ENCODE measurements around the gene EIF2B4.
A peak's percentile ranks its signal among the peaks of the same experiment; 100 is the strongest.

DNA sequence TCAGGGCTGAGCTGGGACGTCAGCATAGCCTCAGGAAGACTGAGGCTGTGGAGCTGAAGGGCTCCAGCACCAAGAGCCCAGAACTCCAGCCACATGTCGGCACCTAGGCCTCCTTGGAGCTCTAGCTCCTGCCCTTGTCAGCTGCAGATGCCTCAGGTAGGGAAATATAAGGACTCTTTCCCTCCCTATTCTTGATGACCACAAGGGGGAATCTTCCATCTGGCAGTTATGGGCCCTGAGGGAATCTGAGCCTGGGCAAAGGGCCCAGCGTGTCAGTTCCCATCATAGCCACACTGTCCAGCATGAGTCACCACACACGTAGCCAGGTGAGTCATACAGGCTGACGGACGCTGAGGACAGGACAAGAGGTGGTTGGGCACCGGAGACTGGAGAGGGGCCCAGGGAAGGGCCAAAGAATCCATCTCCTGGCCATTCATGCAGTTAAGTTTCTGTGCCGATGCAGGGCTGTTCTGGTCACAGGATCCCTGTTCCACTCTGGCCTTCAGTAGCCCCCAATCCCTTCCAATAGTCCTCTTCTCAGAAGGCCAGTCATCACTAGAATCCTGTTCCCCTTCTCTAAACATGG, 49.1 kb downstream of the EIF2B4 start:
- TF ChIP-seq JUNB (IDR thresholded peaks at IDR 0.05; ENCODE audit: unreplicated experiment) (no peak), POLR2AphosphoS5 (IDR thresholded peaks at IDR 0.05; ENCODE audit: low read depth) (no peak), CREB1 (CRISPR knock-in tag; IDR thresholded peaks at IDR 0.05; ENCODE audit: low read depth) (no peak), ZNF331 (CRISPR knock-in tag; IDR thresholded peaks at IDR 0.05; ENCODE audit: low read depth) (no peak), EZH2 (IDR thresholded peaks at IDR 0.05; ENCODE audit: low read depth, unreplicated experiment) (no peak), EZH2phosphoT487 (IDR thresholded peaks at IDR 0.05; ENCODE audit: unreplicated experiment) (no peak), ZNF114 (CRISPR knock-in tag; IDR thresholded peaks at IDR 0.05) (no peak)
- TF ChIP-seq, protein P1, sequence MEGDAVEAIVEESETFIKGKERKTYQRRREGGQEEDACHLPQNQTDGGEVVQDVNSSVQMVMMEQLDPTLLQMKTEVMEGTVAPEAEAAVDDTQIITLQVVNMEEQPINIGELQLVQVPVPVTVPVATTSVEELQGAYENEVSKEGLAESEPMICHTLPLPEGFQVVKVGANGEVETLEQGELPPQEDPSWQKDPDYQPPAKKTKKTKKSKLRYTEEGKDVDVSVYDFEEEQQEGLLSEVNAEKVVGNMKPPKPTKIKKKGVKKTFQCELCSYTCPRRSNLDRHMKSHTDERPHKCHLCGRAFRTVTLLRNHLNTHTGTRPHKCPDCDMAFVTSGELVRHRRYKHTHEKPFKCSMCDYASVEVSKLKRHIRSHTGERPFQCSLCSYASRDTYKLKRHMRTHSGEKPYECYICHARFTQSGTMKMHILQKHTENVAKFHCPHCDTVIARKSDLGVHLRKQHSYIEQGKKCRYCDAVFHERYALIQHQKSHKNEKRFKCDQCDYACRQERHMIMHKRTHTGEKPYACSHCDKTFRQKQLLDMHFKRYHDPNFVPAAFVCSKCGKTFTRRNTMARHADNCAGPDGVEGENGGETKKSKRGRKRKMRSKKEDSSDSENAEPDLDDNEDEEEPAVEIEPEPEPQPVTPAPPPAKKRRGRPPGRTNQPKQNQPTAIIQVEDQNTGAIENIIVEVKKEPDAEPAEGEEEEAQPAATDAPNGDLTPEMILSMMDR (conservative IDR thresholded peaks at IDR 0.05; ENCODE audit: low read depth in 2 of 2) = peak; percentile 41 to 52
- TF ChIP-seq, protein P2, sequence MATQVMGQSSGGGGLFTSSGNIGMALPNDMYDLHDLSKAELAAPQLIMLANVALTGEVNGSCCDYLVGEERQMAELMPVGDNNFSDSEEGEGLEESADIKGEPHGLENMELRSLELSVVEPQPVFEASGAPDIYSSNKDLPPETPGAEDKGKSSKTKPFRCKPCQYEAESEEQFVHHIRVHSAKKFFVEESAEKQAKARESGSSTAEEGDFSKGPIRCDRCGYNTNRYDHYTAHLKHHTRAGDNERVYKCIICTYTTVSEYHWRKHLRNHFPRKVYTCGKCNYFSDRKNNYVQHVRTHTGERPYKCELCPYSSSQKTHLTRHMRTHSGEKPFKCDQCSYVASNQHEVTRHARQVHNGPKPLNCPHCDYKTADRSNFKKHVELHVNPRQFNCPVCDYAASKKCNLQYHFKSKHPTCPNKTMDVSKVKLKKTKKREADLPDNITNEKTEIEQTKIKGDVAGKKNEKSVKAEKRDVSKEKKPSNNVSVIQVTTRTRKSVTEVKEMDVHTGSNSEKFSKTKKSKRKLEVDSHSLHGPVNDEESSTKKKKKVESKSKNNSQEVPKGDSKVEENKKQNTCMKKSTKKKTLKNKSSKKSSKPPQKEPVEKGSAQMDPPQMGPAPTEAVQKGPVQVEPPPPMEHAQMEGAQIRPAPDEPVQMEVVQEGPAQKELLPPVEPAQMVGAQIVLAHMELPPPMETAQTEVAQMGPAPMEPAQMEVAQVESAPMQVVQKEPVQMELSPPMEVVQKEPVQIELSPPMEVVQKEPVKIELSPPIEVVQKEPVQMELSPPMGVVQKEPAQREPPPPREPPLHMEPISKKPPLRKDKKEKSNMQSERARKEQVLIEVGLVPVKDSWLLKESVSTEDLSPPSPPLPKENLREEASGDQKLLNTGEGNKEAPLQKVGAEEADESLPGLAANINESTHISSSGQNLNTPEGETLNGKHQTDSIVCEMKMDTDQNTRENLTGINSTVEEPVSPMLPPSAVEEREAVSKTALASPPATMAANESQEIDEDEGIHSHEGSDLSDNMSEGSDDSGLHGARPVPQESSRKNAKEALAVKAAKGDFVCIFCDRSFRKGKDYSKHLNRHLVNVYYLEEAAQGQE (IDR thresholded peaks at IDR 0.05; ENCODE audit: unreplicated experiment) = no peak

Measured in GM23338 (cell line).